Muscle layer of colon (tissue), 2 donors: ENCODE data around the gene CDHR3.

Experiments
- H3K27ac ChIP-seq: one replicate; pipeline ENCODE4 v1.7.0; 2013; ENCODE audit warnings: low read depth, mild to moderate bottlenecking, low read length, moderate library complexity
- H3K27me3 ChIP-seq, 2 donors: one replicate each; pipeline ENCODE4 v1.7.0; 2013; ENCODE audit warnings: low read length in 2 of 2, mild to moderate bottlenecking in 2 of 2; ENCODE audit not compliant: insufficient read depth in 2 of 2, control insufficient read depth in 1 of 2
- H3K36me3 ChIP-seq: one replicate; pipeline ENCODE4 v1.7.0; 2013; ENCODE audit warnings: mild to moderate bottlenecking, low read length; ENCODE audit not compliant: insufficient read depth
- H3K4me1 ChIP-seq: one replicate; pipeline ENCODE4 v1.7.0; 2013; ENCODE audit warnings: mild to moderate bottlenecking, low read length; ENCODE audit not compliant: insufficient read depth
- H3K4me3 ChIP-seq, 2 donors: one replicate each; pipeline ENCODE4 v1.7.0; 2013; ENCODE audit warnings: low read length in 2 of 2, low read depth in 1 of 2, mild to moderate bottlenecking in 1 of 2, moderate library complexity in 1 of 2
- H3K9ac ChIP-seq: one replicate; pipeline ENCODE4 v1.7.0; 2013; ENCODE audit warnings: low read length
- H3K9me3 ChIP-seq: one replicate; pipeline ENCODE4 v1.7.0; 2013; ENCODE audit warnings: mild to moderate bottlenecking, low read length
- donor health status: abdominal sarcoma.
- donor health status: Adenocarcinoma of cecum.

The CDHR3 gene

GRCh38 chr7:106017657-106018056 lies 54.6 kb downstream of the CDHR3 start:
- Histone ChIP-seq H3K4me1 (peaks cover 22% of the 10 kb centered on the region), H3K9me3 (no peaks in the 10 kb centered on the region), H3K9ac (no peak overlapping the region), H3K4me3 (no peak overlapping the region), H3K27ac (no peak overlapping the region), H3K27me3 (no peaks in the 10 kb centered on the region), H3K36me3 (peaks cover 11% of the 10 kb centered on the region)

- Histone ChIP-seq H3K36me3 (peaks cover 11% of the 10 kb centered on the region), H3K27me3 (no peaks in the 10 kb centered on the region), H3K9ac (no peak overlapping the region), H3K4me1 (peaks cover 16% of the 10 kb centered on the region), H3K4me3 (no peak overlapping the region), H3K9me3 (no peaks in the 10 kb centered on the region), H3K27ac (no peak overlapping the region)
Observed at GRCh38 chr7:106018566-106019469, 55.8 kb downstream of the CDHR3 start.

GRCh38 chr7:106019470-106019820 lies 56.4 kb downstream of the CDHR3 start:
- H3K9me3 ChIP-seq, result no peaks in the 10 kb centered on the region
- H3K36me3 ChIP-seq, result peaks cover 11% of the 10 kb centered on the region
- H3K4me1 ChIP-seq, result peaks cover 16% of the 10 kb centered on the region
- H3K27ac ChIP-seq, result no peak overlapping the region
- no peaks in the 10 kb centered on the region for H3K27me3 ChIP-seq
- H3K9ac ChIP-seq, result no peak overlapping the region
- H3K4me3 ChIP-seq, result no peak overlapping the region

DNA sequence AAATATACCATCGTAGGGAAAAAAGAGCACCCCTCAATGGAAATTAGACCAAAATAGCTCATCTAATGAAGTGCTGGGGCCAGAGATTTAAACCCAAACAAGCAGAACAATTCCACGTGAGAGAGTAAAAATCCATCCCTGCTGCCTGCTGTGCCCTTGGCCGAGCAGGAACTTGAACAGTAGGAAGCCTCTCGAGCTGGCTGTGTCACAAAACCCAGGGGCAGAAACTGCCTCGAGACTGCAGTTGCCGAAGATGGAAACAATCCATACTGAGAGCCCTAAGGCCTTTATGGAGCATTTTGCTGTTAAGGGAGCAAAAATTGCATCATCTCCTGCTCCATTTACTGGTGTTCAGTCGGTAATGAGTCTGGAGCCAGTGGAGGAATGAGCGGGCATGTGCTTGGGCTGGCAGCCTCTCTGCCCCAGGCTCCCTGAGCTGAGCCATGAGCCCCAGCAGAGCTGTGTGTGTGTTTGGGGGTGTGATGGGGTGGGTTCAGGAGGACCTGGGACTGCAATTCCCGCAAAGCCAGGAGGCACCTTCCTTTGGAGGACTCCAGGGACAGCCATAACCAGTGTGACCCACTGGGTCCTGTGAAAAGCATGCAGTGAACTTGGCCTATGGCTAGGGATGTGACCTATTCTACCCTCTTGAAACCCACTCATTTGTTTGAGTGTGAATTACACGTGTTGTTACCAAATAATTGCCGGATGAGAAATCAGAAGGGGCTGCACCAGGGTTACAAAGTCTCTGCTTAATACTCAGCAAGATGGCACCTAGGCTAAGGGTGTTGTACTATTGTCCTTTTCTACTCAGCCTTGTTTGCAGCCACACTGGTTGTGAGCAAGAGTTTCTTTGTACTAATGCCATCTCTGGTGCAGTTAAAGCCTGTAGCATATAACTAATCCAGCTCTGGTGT lies 58.3 kb downstream of the CDHR3 start:
- H3K36me3 ChIP-seq, result peaks cover 16% of the 10 kb centered on the region
- no peak overlapping the region for H3K9ac ChIP-seq
- H3K4me1 ChIP-seq, result peaks cover 3% of the 10 kb centered on the region
- no peak overlapping the region for H3K27ac ChIP-seq
- no peaks in the 10 kb centered on the region for H3K9me3 ChIP-seq
- H3K27me3 ChIP-seq, result no peaks in the 10 kb centered on the region
- H3K4me3 ChIP-seq, result no peak overlapping the region

GRCh38 chr7:106022193-106022821 lies 59.2 kb downstream of the CDHR3 start:
- H3K9ac ChIP-seq, result no peak overlapping the region
- H3K4me1 ChIP-seq, result no peaks in the 10 kb centered on the region
- no peaks in the 10 kb centered on the region for H3K27me3 ChIP-seq
- H3K4me3 ChIP-seq, result no peak overlapping the region
- no peaks in the 10 kb centered on the region for H3K9me3 ChIP-seq
- peaks cover 17% of the 10 kb centered on the region for H3K36me3 ChIP-seq
- no peak overlapping the region for H3K27ac ChIP-seq

DNA sequence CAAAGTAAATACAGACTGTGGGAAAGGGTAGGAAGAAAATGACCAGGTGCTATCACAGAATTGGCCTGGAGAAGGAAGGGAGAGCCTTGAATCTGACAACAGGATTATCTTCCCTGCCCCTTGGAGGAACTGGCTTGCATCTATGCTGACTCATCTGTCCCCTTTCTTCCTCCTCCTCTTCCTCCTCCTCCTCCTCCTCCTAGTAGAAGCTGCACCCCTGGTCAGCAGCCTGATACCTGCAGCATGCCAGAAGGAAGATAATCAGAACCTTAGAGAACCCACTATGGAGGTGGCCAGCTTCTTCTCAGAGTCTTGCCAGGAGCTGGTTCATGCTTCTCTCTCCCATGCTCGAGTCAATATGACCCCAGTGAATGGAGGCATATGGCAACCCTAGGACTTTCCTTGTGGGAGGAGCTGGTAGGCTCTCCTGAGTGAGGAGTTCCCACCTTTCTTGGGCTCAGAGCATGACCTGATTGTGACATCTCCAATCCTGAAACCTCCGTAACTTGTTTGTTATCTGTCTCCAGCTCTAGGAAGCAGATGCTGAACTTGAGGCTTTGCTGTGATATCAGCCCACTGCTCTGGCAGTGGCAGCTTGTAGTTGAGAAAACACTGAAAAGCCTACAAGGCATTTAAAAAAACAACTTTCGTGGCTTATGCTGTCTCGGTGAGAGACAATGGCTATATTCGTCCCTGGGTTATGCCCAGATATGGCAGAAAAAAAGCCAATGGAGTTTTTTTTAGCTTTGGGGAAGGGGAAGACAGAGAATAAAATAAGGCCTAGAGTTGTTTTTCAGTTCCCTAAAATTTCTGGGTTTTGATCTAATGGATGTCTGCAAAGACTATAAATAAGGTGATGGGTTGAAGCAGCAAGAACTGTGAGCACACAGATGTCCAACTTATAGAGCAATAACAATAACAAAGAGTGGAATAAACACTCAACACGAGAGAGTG lies 60.6 kb downstream of the CDHR3 start:
- Histone ChIP-seq H3K9ac (no peak overlapping the region), H3K36me3 (peaks cover 12% of the 10 kb centered on the region), H3K27ac (no peak overlapping the region)

GRCh38 chr7:106026101-106026500 lies 63.0 kb downstream of the CDHR3 start:
- H3K4me1 ChIP-seq, result peaks cover 7% of the 10 kb centered on the region
- peaks cover 6% of the 10 kb centered on the region for H3K36me3 ChIP-seq
- H3K27me3 ChIP-seq, result no peaks in the 10 kb centered on the region
- no peaks in the 10 kb centered on the region for H3K9me3 ChIP-seq
- no peak overlapping the region for H3K4me3 ChIP-seq
- H3K9ac ChIP-seq, result no peak overlapping the region
- H3K27ac ChIP-seq, result no peak overlapping the region

More for the DNA sequence above, 60.6 kb downstream of the CDHR3 start:
- Histone ChIP-seq H3K9me3 (no peaks in the 10 kb centered on the region), H3K4me3 (no peak overlapping the region), H3K27me3 (no peaks in the 10 kb centered on the region), H3K4me1 (no peaks in the 10 kb centered on the region)

DNA sequence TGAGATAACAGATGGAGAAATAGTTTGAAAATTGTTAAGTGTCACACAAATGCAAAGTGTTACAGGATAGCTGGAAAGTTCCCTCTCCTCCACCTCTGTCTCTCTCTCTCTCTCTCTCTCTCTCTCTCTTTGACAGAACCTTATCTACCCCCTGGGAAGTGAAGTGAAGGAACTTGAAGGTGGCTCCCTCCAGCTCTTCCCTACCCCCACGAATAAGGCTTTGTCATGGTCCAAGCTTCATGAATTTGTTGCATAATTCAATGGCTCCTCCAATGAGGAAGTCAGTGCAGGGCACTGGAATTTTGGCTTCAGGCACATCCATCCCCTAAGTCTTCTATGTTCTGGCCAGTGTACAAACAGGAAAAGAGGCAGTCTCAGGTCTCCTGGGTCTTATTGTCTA lies 66.4 kb downstream of the CDHR3 start:
- peaks cover 6% of the 10 kb centered on the region for H3K36me3 ChIP-seq
- H3K27me3 ChIP-seq, result no peaks in the 10 kb centered on the region
- peaks cover 13% of the 10 kb centered on the region for H3K4me1 ChIP-seq
- no peak overlapping the region for H3K9ac ChIP-seq
- no peak overlapping the region for H3K4me3 ChIP-seq
- H3K9me3 ChIP-seq, result no peaks in the 10 kb centered on the region
- no peak overlapping the region for H3K27ac ChIP-seq

- Histone ChIP-seq H3K9ac (no peak overlapping the region), H3K4me3 (no peak overlapping the region), H3K36me3 (peaks cover 6% of the 10 kb centered on the region)
Observed at GRCh38 chr7:106029941-106030340, 66.9 kb downstream of the CDHR3 start.

DNA sequence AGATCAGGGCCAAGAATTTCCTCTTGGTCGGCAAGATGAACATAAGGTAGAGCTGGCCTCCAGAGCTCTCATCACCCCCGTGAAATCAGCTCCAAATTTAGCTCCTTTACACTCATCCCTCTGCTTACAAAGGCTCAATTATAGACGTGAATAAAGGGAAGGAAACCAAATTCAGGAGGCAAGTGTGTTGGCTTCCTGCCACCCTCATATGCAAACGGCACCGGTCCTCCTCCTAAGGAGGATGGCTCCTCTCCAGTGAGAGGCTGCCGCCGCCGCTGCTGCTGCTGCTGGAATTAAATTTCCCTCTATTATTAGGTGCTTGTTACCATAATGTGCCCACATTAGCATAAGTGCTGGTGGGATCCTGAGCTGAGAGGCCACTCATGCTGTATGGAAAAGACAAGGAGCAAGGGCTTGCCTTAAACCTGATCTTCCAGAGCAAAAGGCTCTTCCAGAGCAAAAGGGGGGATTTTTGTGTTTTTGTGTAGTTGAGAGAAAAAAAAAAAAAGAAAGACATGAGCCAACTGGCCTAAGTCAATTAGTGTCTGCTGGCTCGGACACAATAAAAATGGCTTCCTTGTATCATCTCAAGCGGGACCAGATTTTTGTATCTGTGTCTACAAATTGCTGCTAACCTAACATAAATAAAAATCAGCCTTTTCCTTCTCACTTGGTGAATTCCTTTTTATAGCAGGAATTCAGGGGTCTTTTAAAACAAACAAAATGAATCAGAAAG lies 68.4 kb downstream of the CDHR3 start:
- peaks cover under 1% of the 10 kb centered on the region for H3K36me3 ChIP-seq
- H3K9me3 ChIP-seq, result no peaks in the 10 kb centered on the region
- H3K27me3 ChIP-seq, result no peaks in the 10 kb centered on the region
- H3K4me3 ChIP-seq, result no peak overlapping the region
- H3K4me1 ChIP-seq, result peaks cover 13% of the 10 kb centered on the region
- no peak overlapping the region for H3K27ac ChIP-seq
- H3K9ac ChIP-seq, result no peak overlapping the region

More at GRCh38 chr7:106029941-106030340, 66.9 kb downstream of the CDHR3 start:
- H3K27ac ChIP-seq, result no peak overlapping the region
- H3K4me1 ChIP-seq, result peaks cover 13% of the 10 kb centered on the region
- no peaks in the 10 kb centered on the region for H3K9me3 ChIP-seq
- H3K27me3 ChIP-seq, result no peaks in the 10 kb centered on the region
